GM19397 (cell line): Measurements from ENCODE around the gene SPATA17.

Experiments used
- ATAC-seq: cut with Tn5 transposase; IDR thresholded peaks from one replicate; pipeline ENCODE4 v1.9.1; 2021; ENCODE audit warnings: mild to moderate bottlenecking, moderate library complexity; ENCODE audit not compliant: unreplicated experiment

Gene SPATA17

GRCh38 chr1:217846733-217847132, 215.6 kb downstream of the SPATA17 start:
- ATAC-seq = no peak

- ATAC-seq = no peak
Observed at GRCh38 chr1:217847643-217848042, 216.5 kb downstream of the SPATA17 start.

DNA sequence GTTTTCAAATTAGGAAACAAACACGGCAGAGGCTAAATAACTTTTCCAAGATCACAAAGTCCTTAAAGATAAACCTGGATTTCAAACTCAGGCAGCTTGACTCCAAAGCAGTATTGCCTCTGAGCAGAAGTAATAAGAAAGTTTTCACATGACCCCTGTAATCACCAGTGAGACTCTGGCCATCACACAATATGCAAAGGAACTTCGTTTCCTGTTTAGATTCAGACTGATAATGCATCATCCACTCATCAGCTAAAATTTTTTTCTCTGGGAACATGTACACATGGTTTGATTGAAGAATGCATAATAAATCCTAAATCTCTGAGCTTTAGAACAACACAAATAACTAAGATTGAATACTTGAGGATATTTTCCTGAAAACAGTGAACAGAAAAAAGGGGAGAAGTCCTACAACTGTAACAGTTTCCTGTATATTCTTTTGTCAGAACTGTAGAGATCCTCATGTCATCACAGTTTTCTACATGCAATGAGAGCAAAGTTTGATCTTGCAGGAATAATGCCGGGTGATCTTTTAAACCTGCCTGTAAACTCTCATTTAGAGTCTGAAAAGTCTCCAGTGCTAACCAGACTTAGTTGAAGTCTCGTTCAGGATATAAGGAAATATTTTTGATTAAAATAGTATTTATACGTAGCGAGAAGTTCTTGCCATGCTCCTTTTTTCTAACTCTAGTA, 225.3 kb downstream of the SPATA17 start:
- ATAC-seq = no peak

DNA sequence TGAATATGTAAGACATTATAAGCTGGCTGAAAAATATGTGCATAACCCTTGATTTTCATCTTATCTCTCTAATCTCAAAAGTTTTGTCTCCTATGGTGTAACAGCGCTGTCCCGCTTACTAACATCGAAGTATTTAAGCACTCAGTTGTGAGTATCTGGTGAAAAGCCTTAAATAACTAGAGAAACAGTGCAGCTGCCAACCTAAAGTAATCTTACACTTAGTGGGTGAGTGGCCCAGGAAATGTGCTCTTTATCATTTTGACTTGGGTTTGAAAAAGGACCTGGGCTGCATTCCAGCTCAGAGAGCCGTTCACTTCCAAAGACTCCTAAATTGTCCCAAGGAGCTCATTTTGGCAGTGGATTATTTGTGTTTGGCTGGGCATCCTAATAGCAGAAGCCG, 225.9 kb downstream of the SPATA17 start:
- ATAC-seq = no peak

DNA sequence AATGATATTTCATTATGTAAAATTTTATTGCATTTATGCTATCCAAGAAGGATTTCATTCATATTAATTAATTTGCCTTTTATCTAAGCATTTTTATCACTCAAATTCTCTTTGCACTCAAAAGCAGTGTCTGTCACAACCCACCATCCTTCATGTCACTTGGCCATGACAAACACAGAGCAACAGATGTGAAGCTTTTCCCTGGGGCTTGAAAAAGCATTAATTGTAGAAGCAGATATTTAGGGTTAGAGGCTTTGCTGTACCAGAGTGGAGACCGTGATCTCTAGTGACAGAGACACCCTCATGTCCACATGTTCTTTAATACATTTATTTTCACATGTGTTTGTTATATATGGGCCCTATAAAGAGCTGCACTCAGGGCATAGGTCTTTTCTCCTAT, 230.5 kb downstream of the SPATA17 start:
- no peak for ATAC-seq

DNA sequence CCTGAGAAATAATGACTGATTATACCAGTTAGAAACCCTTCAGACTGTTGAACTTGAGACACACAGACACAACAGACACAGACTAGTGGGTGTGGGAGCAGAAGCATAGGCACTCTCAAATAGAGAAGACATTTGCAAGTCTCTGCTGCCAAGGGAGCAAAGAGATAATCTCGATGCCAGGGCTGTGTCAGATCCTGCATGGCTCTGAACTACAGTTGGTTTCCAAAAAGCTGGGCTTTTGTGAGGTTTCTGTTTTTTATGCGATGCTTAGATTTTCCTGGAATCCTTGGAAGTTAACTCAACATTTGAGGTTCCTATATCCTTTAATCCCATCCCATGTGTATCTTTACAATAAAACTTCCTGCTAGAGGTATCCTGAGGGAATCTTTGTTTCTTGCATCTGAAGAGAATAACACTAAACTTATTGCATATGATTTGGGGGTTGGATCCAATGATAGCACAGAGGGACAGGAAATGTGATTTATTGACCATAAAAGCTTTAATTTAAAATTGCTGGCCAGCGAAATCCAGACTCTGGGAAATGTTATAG, 236.4 kb downstream of the SPATA17 start:
- ATAC-seq = no peak

DNA sequence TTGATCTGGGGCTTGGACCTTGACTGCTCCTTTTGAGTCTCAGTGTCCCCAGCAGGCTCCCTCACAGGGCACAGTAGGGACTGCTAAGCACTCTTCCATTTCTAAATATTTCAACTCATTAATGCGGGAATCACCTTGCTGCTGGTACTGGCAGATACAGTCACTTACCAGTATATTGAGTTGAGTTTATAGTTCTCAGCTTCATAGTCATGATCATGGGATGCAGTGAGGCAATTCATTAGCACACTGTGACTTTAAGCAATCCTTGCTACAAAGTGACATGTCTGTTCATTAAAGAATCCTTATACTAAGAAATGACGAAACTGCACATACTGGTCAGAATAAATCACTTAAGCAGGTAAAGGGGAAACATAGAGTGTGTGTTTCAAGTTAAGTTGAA, 240.8 kb downstream of the SPATA17 start:
- ATAC-seq = no peak

DNA sequence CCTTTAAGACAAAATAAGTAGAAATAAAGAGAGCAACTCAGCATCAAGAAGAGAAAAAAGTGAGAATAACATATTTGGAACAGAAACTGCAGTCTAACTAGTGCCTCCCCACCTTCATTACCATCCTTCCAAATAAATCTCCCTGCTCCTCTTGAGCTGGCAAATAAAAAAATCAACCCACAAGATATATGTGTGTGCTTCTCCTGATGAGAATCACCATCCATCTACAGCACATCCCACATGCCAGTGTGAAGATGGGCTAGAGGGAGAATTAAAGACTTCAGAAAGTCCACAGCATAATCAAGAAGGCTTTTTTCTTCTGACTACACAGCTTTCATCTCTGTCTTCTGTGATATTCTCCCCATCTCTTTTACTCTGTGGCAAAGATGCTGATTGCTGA, 244.1 kb downstream of the SPATA17 start:
- ATAC-seq = no peak

DNA sequence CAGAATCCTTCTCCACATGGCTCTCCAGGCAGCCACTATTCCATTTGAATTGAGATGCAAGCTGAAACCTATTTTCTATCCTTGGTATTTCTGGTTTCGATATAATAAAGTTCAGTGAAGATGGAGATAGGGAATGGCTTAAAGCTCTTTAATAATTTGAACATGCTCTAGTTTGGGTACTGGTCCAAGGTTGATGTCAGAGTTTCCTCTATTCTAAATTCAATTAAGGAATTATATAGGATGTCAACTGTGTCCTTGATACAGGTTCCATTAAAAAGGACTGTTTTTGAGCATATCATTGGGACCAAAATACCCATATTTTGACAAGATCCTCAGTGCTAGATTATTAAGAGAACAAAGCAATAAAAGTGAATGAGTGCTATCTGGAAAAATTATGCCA, 245.3 kb downstream of the SPATA17 start:
- no peak for ATAC-seq

DNA sequence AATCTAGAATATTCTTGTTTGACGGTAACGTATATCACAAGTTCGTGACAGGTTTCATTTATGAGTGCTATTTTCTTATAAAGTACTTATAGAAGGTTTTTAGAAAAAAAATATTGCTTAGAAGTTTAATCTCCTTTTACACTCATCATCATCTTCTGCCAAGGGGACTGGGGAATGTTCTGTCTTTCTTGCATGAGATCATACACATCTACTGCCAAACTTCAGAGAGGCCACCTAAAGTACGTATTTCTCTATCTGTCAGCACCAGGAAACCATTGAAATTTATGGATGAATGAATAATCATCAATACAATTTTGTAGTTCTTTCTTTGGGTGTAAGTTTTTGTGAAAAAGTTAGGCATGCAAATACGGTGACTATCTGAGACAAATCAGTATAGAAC, 245.8 kb downstream of the SPATA17 start:
- ATAC-seq = no peak

GRCh38 chr1:217881131-217881543, 250.0 kb downstream of the SPATA17 start:
- ATAC-seq = no peak

GRCh38 chr1:217881607-217882332, 250.6 kb downstream of the SPATA17 start:
- ATAC-seq = no peak

- ATAC-seq = no peak
Observed at GRCh38 chr1:217885181-217885580, 254.0 kb downstream of the SPATA17 start.

GRCh38 chr1:217888328-217888727, 257.2 kb downstream of the SPATA17 start:
- ATAC-seq = no peak

DNA sequence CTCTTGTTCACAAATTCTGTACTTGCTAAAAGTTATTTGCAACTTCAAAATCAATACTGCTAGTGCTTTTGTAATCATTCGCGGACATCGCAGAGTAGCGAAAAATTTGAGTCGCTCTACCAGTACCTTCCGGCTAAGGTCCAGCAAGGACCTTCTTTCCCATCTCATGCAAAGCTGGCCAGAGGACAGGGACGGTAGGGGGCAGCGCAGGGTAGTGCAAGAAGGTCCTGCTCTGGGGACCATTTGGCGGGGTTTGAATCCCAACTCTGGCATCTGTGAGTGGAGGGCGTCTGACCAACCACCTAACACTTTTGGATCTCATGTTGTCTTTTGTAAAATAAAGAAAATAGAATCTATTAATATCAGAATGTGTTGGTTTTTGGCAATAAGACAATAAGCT, 258.3 kb downstream of the SPATA17 start:
- no peak for ATAC-seq

GRCh38 chr1:217891966-217892365, 260.8 kb downstream of the SPATA17 start:
- no peak for ATAC-seq

DNA sequence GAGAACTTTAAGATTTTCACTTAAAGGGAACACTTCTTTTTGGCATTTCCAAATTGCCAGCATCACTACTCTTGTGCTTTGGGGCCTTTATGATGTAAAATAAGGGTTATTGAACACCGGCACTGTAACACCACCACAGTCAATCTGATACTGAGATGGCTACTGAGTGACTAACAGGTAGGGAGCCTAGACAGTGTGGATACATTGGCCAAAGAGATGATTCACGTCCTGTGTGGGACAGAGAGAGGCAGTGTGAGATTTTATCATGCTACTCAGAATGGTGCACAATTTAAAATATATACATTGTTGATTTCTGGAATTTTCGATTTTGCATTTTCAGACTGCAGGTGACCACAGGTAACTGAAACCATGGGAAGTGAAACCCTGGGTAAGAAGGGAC, 261.6 kb downstream of the SPATA17 start:
- ATAC-seq = no peak

DNA sequence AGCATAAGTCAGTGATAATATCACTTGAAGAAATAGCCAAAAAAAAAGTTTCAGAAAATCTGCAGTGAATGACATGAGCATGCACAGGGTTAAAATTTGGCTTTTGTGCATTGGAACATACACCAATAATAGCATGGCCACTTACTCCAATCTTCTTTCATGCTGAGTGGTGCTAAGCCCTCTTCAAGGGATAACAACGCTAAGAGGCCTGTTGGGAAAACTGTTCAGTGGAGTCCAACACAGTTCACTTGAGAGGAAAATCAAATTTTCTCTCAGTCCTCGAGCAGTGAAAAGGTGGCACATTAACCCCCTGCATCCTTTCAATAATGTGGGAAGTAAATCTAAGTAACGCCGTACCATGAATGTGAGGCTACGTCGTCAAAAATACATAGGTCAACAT, 264.7 kb downstream of the SPATA17 start:
- no peak for ATAC-seq

DNA sequence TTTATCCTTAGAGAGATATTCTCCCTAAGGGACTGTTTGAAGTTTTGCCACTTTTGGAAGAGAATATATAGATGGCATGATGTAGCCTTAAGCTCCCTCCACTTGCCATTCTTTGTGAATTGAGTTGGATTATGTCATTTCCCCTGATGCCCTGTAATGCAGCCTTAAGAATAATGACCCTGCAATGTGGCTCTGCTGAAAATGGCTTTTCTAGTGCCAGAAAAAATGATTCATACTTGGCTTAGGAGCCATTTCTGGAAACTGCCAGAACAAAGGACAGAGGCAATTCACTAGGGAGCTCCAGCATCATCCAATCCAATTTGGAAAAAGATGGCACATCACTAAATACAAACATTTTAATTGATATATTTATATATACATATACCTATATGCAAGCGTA, 265.3 kb downstream of the SPATA17 start:
- ATAC-seq = no peak

GRCh38 chr1:217897100-217897499, 266.0 kb downstream of the SPATA17 start:
- ATAC-seq = no peak

DNA sequence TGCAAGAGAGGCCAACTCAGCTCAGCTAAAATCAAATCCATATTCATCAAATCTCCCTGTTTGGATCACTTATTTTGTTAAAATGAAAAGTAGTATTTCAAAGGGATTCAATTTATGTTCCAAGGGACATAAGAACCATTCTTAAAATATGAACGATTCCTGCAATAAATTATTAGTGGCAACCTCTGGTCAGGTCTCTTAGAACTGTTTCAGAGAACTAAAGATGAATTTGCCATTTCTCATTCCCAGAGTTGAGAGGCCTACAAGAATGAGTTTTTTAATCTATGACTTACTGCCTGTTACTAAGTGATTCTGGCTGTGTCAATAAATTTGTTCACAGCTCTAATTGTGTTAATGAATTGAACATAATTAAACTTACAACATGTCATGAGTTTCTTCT, 268.5 kb downstream of the SPATA17 start:
- no peak for ATAC-seq

DNA sequence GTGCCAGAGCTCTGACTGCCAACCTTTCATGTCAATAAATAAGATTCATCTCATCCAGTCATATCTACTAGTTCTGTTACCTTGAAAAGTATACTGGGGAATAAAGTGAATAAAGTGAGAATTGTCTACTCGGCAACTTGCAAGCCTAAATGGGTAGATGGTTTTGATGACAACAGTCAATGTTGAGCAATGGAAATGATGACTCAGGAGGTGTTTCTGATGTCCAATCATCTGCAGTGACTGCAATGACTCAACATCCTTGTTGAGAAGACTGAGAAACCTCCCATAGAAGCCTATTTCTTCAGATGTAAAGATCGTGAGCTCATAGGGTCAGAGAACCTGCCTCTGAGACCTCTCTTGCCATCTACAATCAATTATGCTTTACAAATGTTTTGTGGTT, 276.4 kb downstream of the SPATA17 start:
- no peak for ATAC-seq
